K562 (cell line): Measurements from ENCODE around the gene KNL1. TPM values are rescaled to one million over a fixed set of nuclear protein-coding genes. Genes with fewer than 3 reads are reported as not detected.
A peak's percentile ranks its signal among the peaks of the same experiment; 100 is the strongest.

Experiments used
- ASH1L ChIP-seq: fragments of 450-650 bp; IDR thresholded peaks from 2 replicates; pipeline ENCODE4 v1.6.1; 2018; ENCODE audit warnings: borderline replicate concordance, mild to moderate bottlenecking, low read depth; ENCODE audit not compliant: partially characterized antibody
- DIDO1 ChIP-seq: fragments of 450-650 bp; IDR thresholded peaks from 2 replicates; pipeline ENCODE4 v1.6.1; 2016; ENCODE audit warnings: low read depth, missing biosample characterization, missing genetic modification characterization
- HCFC1 ChIP-seq: IDR thresholded peaks from 2 replicates; pipeline ENCODE4 v1.6.1; 2012; ENCODE audit warnings: low read depth, low read length, improper control_type of control experiment
- HDAC1 ChIP-seq, 2 experiments: fragments of 450-650 bp; IDR thresholded peaks; 2 replicates each; pipeline ENCODE4 v1.6.1; 2016 to 2017; ENCODE audit warnings: inconsistent platforms in 1 of 2, mild to moderate bottlenecking in 1 of 2, moderate library complexity in 1 of 2
- MAFK ChIP-seq: IDR thresholded peaks from 2 replicates; pipeline ENCODE4 v1.6.1; 2011; ENCODE audit warnings: low read length, improper control_type of control experiment
- MBD1 ChIP-seq: fragments of 250-450 bp; sonication (Bioruptor Pico); IDR thresholded peaks from 2 replicates; pipeline ENCODE4 v1.8.0; 2022; ENCODE audit warnings: inconsistent platforms
- NBN ChIP-seq: fragments of 450-650 bp; IDR thresholded peaks from 2 replicates; pipeline ENCODE4 v1.6.1; 2016; ENCODE audit warnings: low read depth, mild to moderate bottlenecking
- RAD21 ChIP-seq, 2 experiments: fragments of 250-450 bp in 1 of 2; fragments of 450-650 bp in 1 of 2; sonication (Bioruptor Pico) in 1 of 2; formaldehyde crosslinking in 1 of 2; IDR thresholded peaks in 1 of 2; conservative IDR thresholded peaks in 1 of 2; 2 replicates each; pipeline versions ENCODE4 v1.4.0 to v1.8.0; 2020 to 2022; ENCODE audit warnings: mild to moderate bottlenecking in 2 of 2, moderate library complexity in 1 of 2
- SAP30 ChIP-seq: fragments of 200-600 bp; sonication (generic); IDR thresholded peaks from 2 replicates; pipeline ENCODE4 v1.6.1; 2012; ENCODE audit warnings: borderline replicate concordance, low read depth, mild to moderate bottlenecking, moderate library complexity, low read length, control low read depth, inconsistent platforms; ENCODE audit not compliant: insufficient read depth, poor library complexity, severe bottlenecking
- SRSF7 ChIP-seq: fragments of 200-400 bp; formaldehyde crosslinking; optimal IDR thresholded peaks from 2 replicates; pipeline ENCODE3; 2017; ENCODE audit warnings: mild to moderate bottlenecking, low read depth, low read length
- SRSF9 ChIP-seq: fragments of 200-400 bp; formaldehyde crosslinking; IDR thresholded peaks from 2 replicates; pipeline ENCODE4 v1.6.1; 2017; ENCODE audit warnings: low read depth, low read length, borderline replicate concordance
- TCF15 ChIP-seq: fragments of 250-450 bp; sonication (Bioruptor Pico); IDR thresholded peaks from 2 replicates; pipeline ENCODE4 v1.8.0; 2022; ENCODE audit warnings: moderate library complexity, mild to moderate bottlenecking, inconsistent platforms
- TCF3 ChIP-seq: sonication (generic); formaldehyde crosslinking; IDR thresholded peaks from 2 replicates; pipeline ENCODE4 v1.4.0; 2020; ENCODE audit warnings: mild to moderate bottlenecking, missing genetic modification reagents
- ZNF12 ChIP-seq: sonication (generic); formaldehyde crosslinking; IDR thresholded peaks from 2 replicates; pipeline ENCODE4 v1.4.0; 2020; ENCODE audit warnings: mild to moderate bottlenecking, missing genetic modification reagents
- ZNF668 ChIP-seq: fragments of 250-450 bp; sonication (Bioruptor Pico); IDR thresholded peaks from 2 replicates; pipeline ENCODE4 v1.8.0; 2022; ENCODE audit warnings: mild to moderate bottlenecking, inconsistent platforms
- polyA plus RNA-seq, 8 experiments: library from polyadenylated mRNA; depleted of rRNA in 4 of 8; stranded (reverse) in 5 of 8; unstranded in 3 of 8; fragments of >200 nt; fragmentation: Nextera tagmentation in 2 of 8; fragmentation: Illumina TruSeq in 1 of 8; extraction: Ambion mirVana in 2 of 8; extraction: Trizol in 1 of 8; gene quantifications; 2 replicates each; pipeline versions ENCODE4 v1.2.1 to v1.2.3, GENCODE V29; 2011 to 2014; ENCODE audit warnings: inconsistent platforms in 1 of 8, missing spikeins in 1 of 8
- total RNA-seq, 7 experiments: library from RNA; depleted of rRNA in 6 of 7; stranded (reverse); fragments of >200 nt in 6 of 7; fragmentation: Illumina TruSeq in 2 of 7; extraction: Trizol in 2 of 7; gene quantifications; 2 replicates each; pipeline versions ENCODE4 v1.2.1 to v1.2.3, GENCODE V29; 2011 to 2021; ENCODE audit warnings: low replicate concordance in 1 of 7
- TF ChIP-seq, protein P1 (sequence below): fragments of 450-650 bp; IDR thresholded peaks from 2 replicates; pipeline ENCODE4 v1.6.1; 2016; ENCODE audit warnings: mild to moderate bottlenecking, moderate library complexity

The KNL1 gene
- total and polyA plus RNA-seq, 9 of the 15 experiments (the other 6 are each of a cell fraction or from before 2014, with no cell fraction given): 14.5 to 65.4 (median 34.6) TPM

DNA sequence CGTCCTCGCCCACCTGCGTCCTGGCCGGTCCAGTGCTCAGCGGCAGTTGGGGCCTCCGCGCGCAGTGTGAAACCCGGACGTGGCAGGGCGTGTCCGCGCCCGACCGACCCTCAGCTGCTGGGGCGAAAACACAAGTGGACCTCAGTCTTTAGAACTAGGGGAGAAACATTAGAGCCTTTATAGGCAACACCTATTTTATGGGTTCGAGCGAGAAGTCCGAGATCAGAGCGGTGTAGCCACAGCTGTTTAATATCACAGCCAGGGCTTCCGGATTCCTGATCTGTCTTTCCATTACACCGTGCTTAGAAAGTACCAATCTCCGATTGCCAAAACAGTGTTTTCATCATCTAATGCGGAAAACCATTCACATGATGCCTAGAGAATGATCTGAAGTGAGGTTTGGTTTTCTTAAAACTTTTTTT lies 101.4 kb downstream of the KNL1 start (continued):
- TF ChIP-seq ZNF12 (CRISPR knock-in tag) (no peak), HDAC1 (IDR thresholded peaks at IDR 0.05) (no peak), TCF3 (CRISPR knock-in tag) (no peak), NBN (no peak), SRSF7 (no peak), SRSF9 (no peak), HCFC1 (no peak), ZNF668 (CRISPR knock-in tag) (no peak), RAD21 (CRISPR knock-in tag; conservative IDR thresholded peaks at IDR 0.05 in 1 of 2, IDR thresholded peaks at IDR 0.05 in 1 of 2) (no peak), MAFK (no peak), DIDO1 (tag) (no peak), TCF15 (no peak), MBD1 (CRISPR knock-in tag) (no peak), SAP30 (peak; percentile 4), ASH1L (no peak)
- TF ChIP-seq, protein P1, sequence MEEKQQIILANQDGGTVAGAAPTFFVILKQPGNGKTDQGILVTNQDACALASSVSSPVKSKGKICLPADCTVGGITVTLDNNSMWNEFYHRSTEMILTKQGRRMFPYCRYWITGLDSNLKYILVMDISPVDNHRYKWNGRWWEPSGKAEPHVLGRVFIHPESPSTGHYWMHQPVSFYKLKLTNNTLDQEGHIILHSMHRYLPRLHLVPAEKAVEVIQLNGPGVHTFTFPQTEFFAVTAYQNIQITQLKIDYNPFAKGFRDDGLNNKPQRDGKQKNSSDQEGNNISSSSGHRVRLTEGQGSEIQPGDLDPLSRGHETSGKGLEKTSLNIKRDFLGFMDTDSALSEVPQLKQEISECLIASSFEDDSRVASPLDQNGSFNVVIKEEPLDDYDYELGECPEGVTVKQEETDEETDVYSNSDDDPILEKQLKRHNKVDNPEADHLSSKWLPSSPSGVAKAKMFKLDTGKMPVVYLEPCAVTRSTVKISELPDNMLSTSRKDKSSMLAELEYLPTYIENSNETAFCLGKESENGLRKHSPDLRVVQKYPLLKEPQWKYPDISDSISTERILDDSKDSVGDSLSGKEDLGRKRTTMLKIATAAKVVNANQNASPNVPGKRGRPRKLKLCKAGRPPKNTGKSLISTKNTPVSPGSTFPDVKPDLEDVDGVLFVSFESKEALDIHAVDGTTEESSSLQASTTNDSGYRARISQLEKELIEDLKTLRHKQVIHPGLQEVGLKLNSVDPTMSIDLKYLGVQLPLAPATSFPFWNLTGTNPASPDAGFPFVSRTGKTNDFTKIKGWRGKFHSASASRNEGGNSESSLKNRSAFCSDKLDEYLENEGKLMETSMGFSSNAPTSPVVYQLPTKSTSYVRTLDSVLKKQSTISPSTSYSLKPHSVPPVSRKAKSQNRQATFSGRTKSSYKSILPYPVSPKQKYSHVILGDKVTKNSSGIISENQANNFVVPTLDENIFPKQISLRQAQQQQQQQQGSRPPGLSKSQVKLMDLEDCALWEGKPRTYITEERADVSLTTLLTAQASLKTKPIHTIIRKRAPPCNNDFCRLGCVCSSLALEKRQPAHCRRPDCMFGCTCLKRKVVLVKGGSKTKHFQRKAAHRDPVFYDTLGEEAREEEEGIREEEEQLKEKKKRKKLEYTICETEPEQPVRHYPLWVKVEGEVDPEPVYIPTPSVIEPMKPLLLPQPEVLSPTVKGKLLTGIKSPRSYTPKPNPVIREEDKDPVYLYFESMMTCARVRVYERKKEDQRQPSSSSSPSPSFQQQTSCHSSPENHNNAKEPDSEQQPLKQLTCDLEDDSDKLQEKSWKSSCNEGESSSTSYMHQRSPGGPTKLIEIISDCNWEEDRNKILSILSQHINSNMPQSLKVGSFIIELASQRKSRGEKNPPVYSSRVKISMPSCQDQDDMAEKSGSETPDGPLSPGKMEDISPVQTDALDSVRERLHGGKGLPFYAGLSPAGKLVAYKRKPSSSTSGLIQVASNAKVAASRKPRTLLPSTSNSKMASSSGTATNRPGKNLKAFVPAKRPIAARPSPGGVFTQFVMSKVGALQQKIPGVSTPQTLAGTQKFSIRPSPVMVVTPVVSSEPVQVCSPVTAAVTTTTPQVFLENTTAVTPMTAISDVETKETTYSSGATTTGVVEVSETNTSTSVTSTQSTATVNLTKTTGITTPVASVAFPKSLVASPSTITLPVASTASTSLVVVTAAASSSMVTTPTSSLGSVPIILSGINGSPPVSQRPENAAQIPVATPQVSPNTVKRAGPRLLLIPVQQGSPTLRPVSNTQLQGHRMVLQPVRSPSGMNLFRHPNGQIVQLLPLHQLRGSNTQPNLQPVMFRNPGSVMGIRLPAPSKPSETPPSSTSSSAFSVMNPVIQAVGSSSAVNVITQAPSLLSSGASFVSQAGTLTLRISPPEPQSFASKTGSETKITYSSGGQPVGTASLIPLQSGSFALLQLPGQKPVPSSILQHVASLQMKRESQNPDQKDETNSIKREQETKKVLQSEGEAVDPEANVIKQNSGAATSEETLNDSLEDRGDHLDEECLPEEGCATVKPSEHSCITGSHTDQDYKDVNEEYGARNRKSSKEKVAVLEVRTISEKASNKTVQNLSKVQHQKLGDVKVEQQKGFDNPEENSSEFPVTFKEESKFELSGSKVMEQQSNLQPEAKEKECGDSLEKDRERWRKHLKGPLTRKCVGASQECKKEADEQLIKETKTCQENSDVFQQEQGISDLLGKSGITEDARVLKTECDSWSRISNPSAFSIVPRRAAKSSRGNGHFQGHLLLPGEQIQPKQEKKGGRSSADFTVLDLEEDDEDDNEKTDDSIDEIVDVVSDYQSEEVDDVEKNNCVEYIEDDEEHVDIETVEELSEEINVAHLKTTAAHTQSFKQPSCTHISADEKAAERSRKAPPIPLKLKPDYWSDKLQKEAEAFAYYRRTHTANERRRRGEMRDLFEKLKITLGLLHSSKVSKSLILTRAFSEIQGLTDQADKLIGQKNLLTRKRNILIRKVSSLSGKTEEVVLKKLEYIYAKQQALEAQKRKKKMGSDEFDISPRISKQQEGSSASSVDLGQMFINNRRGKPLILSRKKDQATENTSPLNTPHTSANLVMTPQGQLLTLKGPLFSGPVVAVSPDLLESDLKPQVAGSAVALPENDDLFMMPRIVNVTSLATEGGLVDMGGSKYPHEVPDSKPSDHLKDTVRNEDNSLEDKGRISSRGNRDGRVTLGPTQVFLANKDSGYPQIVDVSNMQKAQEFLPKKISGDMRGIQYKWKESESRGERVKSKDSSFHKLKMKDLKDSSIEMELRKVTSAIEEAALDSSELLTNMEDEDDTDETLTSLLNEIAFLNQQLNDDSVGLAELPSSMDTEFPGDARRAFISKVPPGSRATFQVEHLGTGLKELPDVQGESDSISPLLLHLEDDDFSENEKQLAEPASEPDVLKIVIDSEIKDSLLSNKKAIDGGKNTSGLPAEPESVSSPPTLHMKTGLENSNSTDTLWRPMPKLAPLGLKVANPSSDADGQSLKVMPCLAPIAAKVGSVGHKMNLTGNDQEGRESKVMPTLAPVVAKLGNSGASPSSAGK: 0 out of 2 replicates have a peak, but pooled peaks have one; percentile 6
